HT-29 (cell line): ENCODE data around the gene MAJIN. TPM values are rescaled to one million over a fixed set of nuclear protein-coding genes. Genes with fewer than 3 reads are reported as not detected.

Source experiments
- DNase-seq: peaks from one replicate; pipeline ENCODE4 v3.0.0-alpha.2; 2015; ENCODE audit warnings: low spot score
- total RNA-seq: library from RNA; depleted of rRNA; stranded (reverse); fragments of >200 nt; shearing (Covaris generic); gene quantifications from 2 replicates; pipeline ENCODE4 v1.2.3, GENCODE V29; 2014

The MAJIN gene
- total RNA-seq, 1 experiment from 2014 or later, result not detected

GRCh38 chr11:64933213-64933934 is 38.5 kb downstream of the MAJIN start:
- DNase-seq, result no peak

- DNase-seq, result no peak
Measured at GRCh38 chr11:64932324-64932723, 39.6 kb downstream of the MAJIN start.

- DNase-seq, result no peak
Measured at GRCh38 chr11:64931290-64931689, 40.6 kb downstream of the MAJIN start.

- no peak for DNase-seq
Measured at GRCh38 chr11:64930340-64930739, 41.6 kb downstream of the MAJIN start.

- DNase-seq, result no peak
Measured at GRCh38 chr11:64929625-64930024, 42.3 kb downstream of the MAJIN start.

GRCh38 chr11:64928957-64929356 is 43.0 kb downstream of the MAJIN start:
- no peak for DNase-seq

GRCh38 chr11:64926689-64927088 is 45.2 kb downstream of the MAJIN start:
- no peak for DNase-seq

- DNase-seq, result no peak
Measured at GRCh38 chr11:64925536-64926436, 46.1 kb downstream of the MAJIN start.

GRCh38 chr11:64924910-64925284 is 47.0 kb downstream of the MAJIN start:
- peak; percentile 14 for DNase-seq

GRCh38 chr11:64923944-64924909 is 47.7 kb downstream of the MAJIN start, which contains the start of gene PPP2R5B:
Gene PPP2R5B, plus strand, starts transcription at chr11:64924689. Its CDS starts 1,046 bp downstream, at chr11:64925735.
- peak; percentile 92 for DNase-seq

GRCh38 chr11:64923151-64923661 is 48.7 kb downstream of the MAJIN start:
- no peak for DNase-seq

GRCh38 chr11:64921384-64921783 is 50.5 kb downstream of the MAJIN start:
- no peak for DNase-seq

- no peak for DNase-seq
Measured at GRCh38 chr11:64920124-64920523, 51.8 kb downstream of the MAJIN start.

GRCh38 chr11:64919627-64920026 is 52.3 kb downstream of the MAJIN start:
- DNase-seq, result no peak

- DNase-seq, result no peak
Measured at GRCh38 chr11:64918017-64918416, 53.9 kb downstream of the MAJIN start.

GRCh38 chr11:64917663-64917995 is 54.3 kb downstream of the MAJIN start:
- DNase-seq, result peak; percentile 19

GRCh38 chr11:64916775-64917662 is 54.9 kb downstream of the MAJIN start, which contains the start of gene ATG2A:
Gene ATG2A, minus strand, starts transcription at chr11:64917209. Its CDS starts 74 bp downstream, at chr11:64917135.
- peak; percentile 100 for DNase-seq

GRCh38 chr11:64916040-64916774 is 55.7 kb downstream of the MAJIN start:
- DNase-seq, result peak; percentile 50

GRCh38 chr11:64915376-64915887 is 56.5 kb downstream of the MAJIN start:
- no peak for DNase-seq
